PC-3 (cell line): Measurements from ENCODE around the gene SPINK6. TPM values are rescaled to one million over a fixed set of nuclear protein-coding genes. Genes with fewer than 3 reads are reported as not detected.

Experiments used
- ATAC-seq: fragments of 200-7000 bp; cut with Tn5 transposase; 2 replicates; pipeline ENCODE4 v1.9.1; 2020; ENCODE audit warnings: mild to moderate bottlenecking, moderate library complexity
- Bru-seq: library from RNA; stranded (reverse); fragments of 400-500 nt; gene quantifications from one replicate; lab custom pipeline; 2021; lab: Mats Ljungman, UMichigan
- BruChase-seq, 2 experiments: library from RNA; stranded (reverse); fragments of 400-500 nt; gene quantifications; one replicate each; lab custom pipeline; 2021; lab: Mats Ljungman, UMichigan
- BruUV-seq: library from RNA; stranded (reverse); fragments of 400-500 nt; replicated peaks from 2 replicates; lab custom pipeline; 2021; lab: Mats Ljungman, UMichigan
- CTCF ChIA-PET: fragments of 300-600 bp; sonication (Branson Sonifier 250); formaldehyde crosslinking; loops from one replicate; lab custom pipeline; 2022; ENCODE audit warnings: antibody characterized with exemption; lab: Charles Lee
- POLR2A ChIA-PET: fragments of 300-600 bp; sonication (Branson Sonifier 250); formaldehyde crosslinking; loops from one replicate; lab custom pipeline; 2022; ENCODE audit warnings: antibody characterized with exemption; ENCODE audit not compliant: unreplicated experiment; lab: Charles Lee
- DNase-seq: peaks from one replicate; pipeline ENCODE4 v3.0.0-alpha.2; 2015
- H2AFZ ChIP-seq: fragments of 300-600 bp; sonication (generic); 2 replicates; pipeline ENCODE4 v1.6.0; 2016; ENCODE audit warnings: antibody characterized with exemption, low read length
- H3F3A ChIP-seq: fragments of 300-600 bp; sonication (generic); one replicate; pipeline ENCODE4 v1.6.0; 2017; ENCODE audit warnings: antibody characterized with exemption, low read length, control low read depth, mild to moderate bottlenecking; ENCODE audit not compliant: unreplicated experiment
- H3K27ac ChIP-seq: fragments of 300-600 bp; sonication (generic); 2 replicates; pipeline ENCODE4 v1.5.1; 2016; ENCODE audit warnings: mild to moderate bottlenecking, low read length
- H3K27me3 ChIP-seq: fragments of 300-600 bp; sonication (generic); 2 replicates; pipeline ENCODE4 v1.6.1; 2016; ENCODE audit warnings: low read length, mixed read lengths
- H3K36me3 ChIP-seq: fragments of 300-600 bp; sonication (generic); 2 replicates; pipeline ENCODE4 v1.6.1; 2016; ENCODE audit warnings: low read depth, mixed run types, low read length, mixed read lengths
- H3K4me1 ChIP-seq: fragments of 300-600 bp; sonication (generic); 2 replicates; pipeline ENCODE4 v1.5.1; 2016; ENCODE audit warnings: low read length; ENCODE audit not compliant: insufficient read depth
- H3K4me2 ChIP-seq: fragments of 300-600 bp; sonication (generic); 2 replicates; pipeline ENCODE4 v1.6.0; 2016; ENCODE audit warnings: low read length
- H3K4me3 ChIP-seq: fragments of 300-600 bp; sonication (generic); 2 replicates; pipeline ENCODE4 v1.5.1; 2016; ENCODE audit warnings: mild to moderate bottlenecking, low read length, mixed read lengths
- H3K79me2 ChIP-seq: fragments of 300-600 bp; sonication (generic); 2 replicates; pipeline ENCODE4 v1.6.1; 2017; ENCODE audit warnings: low read length, mixed read lengths
- H3K9ac ChIP-seq: fragments of 300-600 bp; sonication (generic); 2 replicates; pipeline ENCODE4 v1.6.0; 2016; ENCODE audit warnings: mild to moderate bottlenecking, low read length
- H3K9me2 ChIP-seq: fragments of 300-600 bp; sonication (generic); replicated peaks from 2 replicates; pipeline ENCODE4 v1.6.1; 2016; ENCODE audit warnings: mixed run types, low read length, mixed read lengths
- H3K9me3 ChIP-seq: fragments of 300-600 bp; sonication (generic); 2 replicates; pipeline ENCODE4 v1.6.1; 2016; ENCODE audit warnings: low read length, mixed read lengths
- H4K20me1 ChIP-seq: fragments of 300-600 bp; sonication (generic); 2 replicates; pipeline ENCODE4 v1.6.1; 2016; ENCODE audit warnings: low read length, mixed read lengths
- CTCF ChIP-seq: fragments of 300-600 bp; sonication (generic); conservative IDR thresholded peaks from 2 replicates; pipeline ENCODE4 v1.5.1; 2017; ENCODE audit warnings: antibody characterized with exemption, low read depth, mild to moderate bottlenecking, low read length
- EZH2 ChIP-seq: fragments of 300-600 bp; sonication (generic); IDR thresholded peaks from one replicate; pipeline ENCODE4 v1.6.1; 2017; ENCODE audit warnings: antibody characterized with exemption, mild to moderate bottlenecking, low read length; ENCODE audit not compliant: unreplicated experiment
- EZH2phosphoT487 ChIP-seq: fragments of 300-600 bp; sonication (generic); IDR thresholded peaks from 2 replicates; pipeline ENCODE4 v1.6.1; 2018; ENCODE audit warnings: mild to moderate bottlenecking, antibody characterized with exemption, low read length, borderline replicate concordance
- intact Hi-C: fragments of 100-400 bp; cut with micrococcal nuclease; formaldehyde crosslinking; loops from 2 replicates; pipeline ENCODE4 v1.9.0; 2023
- long read RNA-seq: library from polyadenylated mRNA; unstranded; transcript quantifications from one replicate; pipeline ENCODE4 v2.0.0, GENCODE V29; 2021; ENCODE audit not compliant: unreplicated experiment
- total RNA-seq: library from RNA; depleted of rRNA; stranded (reverse); fragments of >200 nt; gene quantifications from 2 replicates; pipeline ENCODE4 v1.2.3, GENCODE V29; 2014; rRNA removed

The SPINK6 gene, protein sequence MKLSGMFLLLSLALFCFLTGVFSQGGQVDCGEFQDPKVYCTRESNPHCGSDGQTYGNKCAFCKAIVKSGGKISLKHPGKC
- total RNA-seq = not detected in 2 replicates
- percentile 12 among the genes with signal in this experiment for Bru-seq, nascent RNA
- BruChase-seq, experiment 1, labeled RNA remaining after a 6-hour chase = percentile 10 among the genes with signal in this experiment
- BruChase-seq, experiment 2, labeled RNA remaining after a 2-hour chase = percentile 6 among the genes with signal in this experiment
- long read RNA-seq = 0 reads

DNA sequence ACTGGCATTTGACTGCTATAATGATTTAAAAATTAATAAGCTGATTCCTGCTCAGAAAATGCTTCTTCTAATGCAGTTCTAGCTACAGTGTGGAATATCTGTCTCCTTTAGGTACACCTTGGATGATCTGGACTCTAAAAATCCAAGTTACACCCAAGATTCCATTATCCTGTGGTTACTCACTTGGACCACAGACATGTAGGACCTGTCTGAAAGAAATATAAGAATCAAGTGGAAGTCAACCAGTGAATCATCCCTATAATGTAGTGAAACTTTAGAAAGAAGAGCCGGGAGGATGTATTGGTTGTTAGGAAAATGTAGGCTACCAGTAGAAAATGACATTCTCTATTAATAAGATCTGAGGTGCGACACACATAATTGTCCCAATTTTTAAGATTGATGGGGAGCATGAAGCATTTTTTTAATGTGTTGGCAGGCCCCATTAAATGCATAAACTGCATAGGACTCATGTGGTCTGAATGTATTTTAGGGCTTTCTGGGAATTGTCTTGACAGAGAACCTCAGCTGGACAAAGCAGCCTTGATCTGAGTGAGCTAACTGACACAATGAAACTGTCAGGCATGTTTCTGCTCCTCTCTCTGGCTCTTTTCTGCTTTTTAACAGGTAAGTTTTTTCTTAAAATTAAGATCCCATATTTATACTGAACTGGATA is at the start of gene SPINK6:
Gene SPINK6, plus strand, starts transcription at position 512 of the 673 bp plus-strand sequence. Its CDS starts 55 bp downstream, at position 567.
- ATAC-seq (peak; percentile 100), DNase-seq (peak; percentile 91)
- H2AFZ ChIP-seq = no peak within 1 kb of the TSS
- H3K9me3 ChIP-seq = no peaks in the 10 kb centered on the region
- H3K4me3 ChIP-seq = no peak within 1 kb of the TSS
- CTCF ChIA-PET = interaction anchor here (0.6 to 0.7 kb wide), 2 partner anchors 44 to 57 kb away, joined by 3 to 6 read pairs; no protein-coding TSS in a partner anchor
- H3K4me2 ChIP-seq = 0 out of 2 replicates have a peak within 1 kb of the TSS, but pooled peaks have one; percentile 5
- peaks cover 8% of the 10 kb centered on the region; the same call in 1 of the 2 replicates for H3K4me1 ChIP-seq
- H3K36me3 ChIP-seq = no peaks in the 10 kb centered on the region
- intact Hi-C loops = no loop called here
- no peaks in the 10 kb centered on the region for H3K27me3 ChIP-seq
- TF ChIP-seq EZH2phosphoT487 (no peak), EZH2 (no peak), CTCF (no peak)
- H3K9ac ChIP-seq = no peak within 1 kb of the TSS
- no peaks in the 10 kb centered on the region for H3F3A ChIP-seq
- H3K79me2 ChIP-seq = no peaks in the 10 kb centered on the region
- no peaks in the 10 kb centered on the region for H4K20me1 ChIP-seq
- POLR2A ChIA-PET = interaction anchor here (0.6 to 0.7 kb wide), 2 partner anchors 21 to 23 kb away, joined by 3 to 21 read pairs; no protein-coding TSS in a partner anchor
- no peaks in the 10 kb centered on the region for H3K9me2 ChIP-seq
- no peak within 1 kb of the TSS for H3K27ac ChIP-seq
- BruUV-seq = no TSS peak

DNA sequence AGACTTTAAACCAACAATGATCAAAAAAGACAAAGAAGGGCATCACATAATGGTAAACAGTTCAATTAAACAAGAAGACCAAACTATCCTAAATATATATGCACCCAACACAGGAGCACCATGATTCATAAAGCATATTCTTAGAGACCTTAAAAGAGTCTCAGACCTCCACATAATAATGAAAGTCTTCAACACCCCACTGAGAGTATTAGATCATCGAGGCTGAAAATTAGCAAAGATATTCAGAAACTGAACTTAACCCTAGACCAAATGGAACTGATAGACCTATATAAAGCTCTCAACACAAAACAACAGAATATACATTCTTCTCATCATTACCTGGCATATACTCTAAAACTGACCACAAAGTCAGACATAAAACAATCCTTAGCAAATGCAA is 46.2 kb upstream of the SPINK6 start:
- Histone ChIP-seq H3K4me2 (no peak overlapping the region), H3K36me3 (no peaks in the 10 kb centered on the region), H3K9me2 (no peaks in the 10 kb centered on the region), H3K79me2 (no peaks in the 10 kb centered on the region), H3K9ac (no peak overlapping the region), H3K4me3 (no peak overlapping the region), H4K20me1 (no peaks in the 10 kb centered on the region), H3K4me1 (peaks cover 7% of the 10 kb centered on the region), H2AFZ (no peak overlapping the region), H3K9me3 (no peaks in the 10 kb centered on the region), H3F3A (no peaks in the 10 kb centered on the region), H3K27ac (no peak overlapping the region), H3K27me3 (no peaks in the 10 kb centered on the region)
- ChIA-PET POLR2A (no interaction called here), CTCF (no interaction called here)
- no TSS peak for BruUV-seq
- DNase-seq (no peak), ATAC-seq (no peak)
- intact Hi-C loops = no loop called here
- TF ChIP-seq CTCF (no peak), EZH2 (no peak), EZH2phosphoT487 (no peak)
